Muscle layer of duodenum (tissue), 2 donors: ENCODE results near the gene CRIP1.

Source experiments
- H3K27ac ChIP-seq: one replicate; pipeline ENCODE4 v1.7.0; 2013; ENCODE audit warnings: mild to moderate bottlenecking, low read length
- H3K27me3 ChIP-seq: one replicate; pipeline ENCODE4 v1.7.0; 2013; ENCODE audit warnings: low read depth, mild to moderate bottlenecking, control low read depth, low read length
- H3K36me3 ChIP-seq, 2 donors: one replicate each; pipeline ENCODE4 v1.7.0; 2013; ENCODE audit warnings: low read length in 2 of 2, control low read depth in 1 of 2, mild to moderate bottlenecking in 1 of 2; ENCODE audit not compliant: insufficient read depth in 2 of 2, control insufficient read depth in 1 of 2
- H3K4me1 ChIP-seq, 2 donors: one replicate each; pipeline ENCODE4 v1.7.0; 2013; ENCODE audit warnings: low read length in 2 of 2, mild to moderate bottlenecking in 2 of 2, control low read depth in 1 of 2, moderate library complexity in 1 of 2; ENCODE audit not compliant: insufficient read depth in 2 of 2, control insufficient read depth in 1 of 2
- H3K4me3 ChIP-seq, 2 donors: one replicate each; pipeline ENCODE4 v1.7.0; 2013; ENCODE audit warnings: low read length in 2 of 2, low read depth in 1 of 2, mild to moderate bottlenecking in 1 of 2
- H3K9me3 ChIP-seq, 2 donors: one replicate each; pipeline ENCODE4 v1.7.0; 2013; ENCODE audit warnings: low read length in 2 of 2, control low read depth in 1 of 2, mild to moderate bottlenecking in 1 of 2; ENCODE audit not compliant: control insufficient read depth in 1 of 2
- donor health status: healthy.

Gene CRIP1

DNA sequence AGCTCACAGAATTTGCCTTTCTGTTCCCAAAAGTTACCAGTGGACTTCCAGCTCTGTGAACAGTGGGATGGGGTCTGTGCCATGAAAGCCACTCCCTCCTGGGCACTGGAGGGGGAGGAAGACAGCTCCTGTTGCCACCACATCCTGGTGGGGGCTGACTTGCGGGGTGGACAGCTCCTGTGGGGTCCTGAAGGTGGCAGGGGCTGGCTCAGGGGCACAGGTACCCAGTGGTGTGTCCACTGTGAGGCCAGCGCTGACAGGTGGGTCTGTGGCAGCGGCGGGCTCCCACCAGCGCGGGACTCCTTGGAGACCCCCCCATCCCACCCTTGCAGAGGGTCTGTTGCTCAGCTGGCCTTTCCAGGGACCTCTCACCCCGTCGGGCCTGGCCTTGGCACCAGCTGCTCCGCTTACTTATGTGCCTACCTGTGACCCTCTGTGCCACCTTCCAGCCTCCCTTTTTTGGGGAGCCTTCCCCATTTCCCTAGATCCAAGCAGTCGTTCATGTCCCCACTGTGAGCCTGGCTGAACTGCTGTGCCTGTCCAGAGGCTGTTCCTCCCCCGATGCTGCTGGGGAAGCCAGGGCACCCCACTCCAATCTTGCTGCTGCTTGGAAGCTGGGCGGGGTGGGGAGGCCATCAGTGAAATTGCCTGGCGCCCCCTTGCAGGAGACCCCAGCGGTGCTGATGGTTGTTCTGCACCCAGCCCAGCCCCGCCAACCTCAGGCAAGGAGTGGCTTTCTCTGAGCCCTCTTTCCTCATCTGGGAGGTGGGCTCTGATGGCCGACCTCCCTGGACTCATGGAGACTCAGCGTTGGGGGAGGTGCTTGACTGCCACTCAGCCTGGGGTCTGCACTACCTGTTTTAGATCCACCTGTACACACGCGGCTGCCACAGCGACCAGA is 6.5 kb downstream of the CRIP1 start:
- Histone ChIP-seq H3K27ac (no peak overlapping the region), H3K9me3 (no peaks in the 10 kb centered on the region), H3K27me3 (no peaks in the 10 kb centered on the region), H3K4me3 (no peak overlapping the region), H3K36me3 (no peaks in the 10 kb centered on the region), H3K4me1 (peaks cover 0 to 28% of the 10 kb centered on the region in 2 donors)

DNA sequence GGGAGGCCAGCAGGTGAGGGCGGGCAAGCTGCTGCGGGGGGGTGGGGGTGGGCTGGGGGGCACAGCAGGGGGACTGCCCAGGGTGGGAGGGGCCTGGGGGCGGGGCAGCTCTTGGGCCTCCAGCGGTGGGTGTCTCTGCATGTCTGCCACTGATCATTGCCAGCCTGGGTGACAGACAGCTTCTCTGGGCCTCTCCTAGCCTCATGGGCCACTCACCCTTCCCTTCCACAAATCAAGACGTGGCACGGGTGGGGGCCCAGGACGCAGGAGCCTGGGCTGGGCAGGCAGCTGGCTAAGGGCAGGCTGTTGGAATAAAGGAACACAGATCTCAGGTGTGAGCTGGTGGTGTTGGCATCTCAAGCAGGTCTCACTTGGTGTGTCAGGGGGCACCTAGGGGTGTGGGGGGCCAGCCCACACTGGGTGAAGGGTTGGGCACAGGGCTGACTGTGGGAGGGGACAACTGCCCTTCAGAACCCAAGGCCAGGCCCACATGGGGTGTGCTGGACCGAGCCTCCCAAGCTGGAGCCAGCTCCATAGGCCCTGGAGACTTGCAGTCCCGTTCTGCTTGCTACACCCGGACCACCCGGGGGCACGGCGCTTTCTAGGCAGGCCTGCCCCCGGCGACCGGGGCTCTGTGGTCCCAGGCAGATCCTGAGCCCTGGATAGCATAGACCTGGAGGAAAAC is 7.4 kb downstream of the CRIP1 start:
- Histone ChIP-seq H3K4me1 (peaks cover 0 to 20% of the 10 kb centered on the region in 2 donors), H3K27ac (no peak overlapping the region), H3K4me3 (no peak overlapping the region), H3K36me3 (no peaks in the 10 kb centered on the region), H3K27me3 (no peaks in the 10 kb centered on the region), H3K9me3 (no peaks in the 10 kb centered on the region)

DNA sequence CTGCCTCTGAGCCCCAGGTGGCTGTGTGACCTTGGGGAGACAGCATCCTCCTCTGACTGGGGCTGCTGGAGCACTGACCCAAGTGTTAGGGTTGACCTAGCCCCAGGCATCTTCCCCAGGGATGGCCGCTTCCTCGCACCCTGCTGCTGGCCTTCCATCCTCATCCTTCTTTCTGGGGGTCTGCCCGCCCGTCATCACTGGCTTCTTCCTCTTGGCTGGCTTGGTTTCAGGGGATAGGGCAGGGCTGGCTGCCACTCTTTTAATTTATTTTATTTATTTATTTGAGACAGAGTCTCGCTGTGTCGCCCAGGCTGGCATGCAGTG is 7.9 kb downstream of the CRIP1 start:
- no peaks in the 10 kb centered on the region for H3K27me3 ChIP-seq
- H3K27ac ChIP-seq: no peak overlapping the region
- H3K4me3 ChIP-seq: no peak overlapping the region
- no peaks in the 10 kb centered on the region for H3K9me3 ChIP-seq
- peaks cover 0 to 15% of the 10 kb centered on the region in 2 donors for H3K4me1 ChIP-seq
- no peaks in the 10 kb centered on the region for H3K36me3 ChIP-seq

DNA sequence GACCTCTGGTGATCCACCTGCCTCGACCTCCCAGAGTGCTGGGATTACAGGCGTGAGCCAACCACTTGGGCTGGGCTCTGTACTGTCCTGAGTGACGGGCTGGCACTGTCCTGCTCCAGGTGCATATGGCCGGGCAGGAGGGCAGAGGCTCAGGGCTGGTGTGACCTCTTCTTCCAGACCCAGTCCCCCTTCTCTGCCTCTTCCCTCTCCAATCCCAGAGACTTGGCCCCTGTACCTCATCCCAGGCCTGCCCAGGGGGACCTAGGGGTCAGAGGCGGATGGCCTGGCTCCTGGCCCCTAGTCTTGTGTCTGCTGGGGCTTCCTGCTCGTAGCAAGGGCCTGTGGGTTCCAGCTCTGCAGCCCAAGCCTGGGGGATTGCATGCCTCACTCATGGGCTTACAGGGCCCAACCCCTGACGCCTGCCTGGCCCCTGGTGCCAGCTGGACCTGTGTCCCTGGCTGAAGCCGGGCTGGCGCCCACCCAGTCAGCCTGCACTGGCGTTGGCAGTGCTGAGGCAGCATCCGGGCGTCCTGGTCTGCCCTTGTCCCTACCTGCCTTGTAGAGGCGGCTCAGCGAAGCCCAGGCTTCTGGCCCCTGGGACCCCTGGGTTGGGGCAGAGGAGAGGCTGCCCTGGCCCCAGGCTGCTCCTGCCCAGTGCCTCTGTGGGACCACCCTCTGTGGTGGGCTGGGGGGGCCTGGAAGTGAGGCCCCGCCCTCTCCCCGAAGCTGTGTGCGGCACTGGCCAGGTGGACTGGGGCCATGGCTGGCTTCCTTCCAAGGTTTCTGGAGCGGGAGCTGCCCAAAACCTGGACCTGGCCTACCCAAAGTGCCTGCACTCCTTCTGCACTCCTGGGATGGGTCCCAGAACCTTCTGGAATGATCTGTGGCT is 8.7 kb downstream of the CRIP1 start:
- peaks cover 0 to 12% of the 10 kb centered on the region in 2 donors for H3K4me1 ChIP-seq
- H3K27ac ChIP-seq: no peak overlapping the region
- no peaks in the 10 kb centered on the region for H3K9me3 ChIP-seq
- no peaks in the 10 kb centered on the region for H3K27me3 ChIP-seq
- no peak overlapping the region for H3K4me3 ChIP-seq
- H3K36me3 ChIP-seq: no peaks in the 10 kb centered on the region

DNA sequence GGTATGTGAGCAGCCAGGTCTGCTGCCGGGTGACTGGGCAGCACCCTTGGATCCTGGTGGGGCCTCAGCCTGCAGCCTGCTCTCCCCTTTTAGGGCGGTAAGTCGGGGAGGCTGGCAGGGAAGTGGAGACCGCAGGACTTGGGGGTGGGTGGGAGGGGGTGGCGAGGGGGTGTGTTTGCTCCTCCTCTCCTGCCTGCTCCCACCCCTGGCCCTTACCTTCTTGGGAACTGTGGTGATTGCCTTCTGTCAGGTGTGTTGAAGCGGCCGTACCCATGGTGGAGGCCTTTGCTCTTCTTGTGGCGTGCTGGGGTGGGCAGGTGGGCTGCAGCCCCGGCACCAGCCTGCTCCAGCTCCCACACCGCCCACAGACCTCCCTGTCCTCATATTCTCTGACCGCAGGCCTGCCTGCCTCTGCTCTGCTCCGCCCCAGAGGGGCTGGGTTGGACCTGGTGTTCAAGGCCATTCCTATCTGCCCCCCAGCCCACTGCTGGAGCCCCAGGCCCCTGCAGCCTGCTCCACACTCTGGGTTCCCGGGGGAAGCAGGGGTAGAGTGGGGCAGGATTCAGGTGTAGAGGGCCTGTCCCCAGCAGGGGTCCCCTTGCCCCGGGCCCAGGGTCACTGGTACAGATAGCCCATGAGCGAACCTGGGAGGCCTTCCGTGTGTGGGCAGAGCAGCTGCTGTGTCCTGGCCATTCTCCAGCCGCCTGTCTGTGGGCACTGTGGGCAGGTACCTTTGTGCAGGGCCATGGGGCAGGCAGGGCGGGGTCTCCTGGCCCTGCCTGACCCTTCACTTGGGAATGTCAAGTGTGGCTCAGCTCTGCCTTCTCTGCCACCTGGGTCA is 9.5 kb downstream of the CRIP1 start:
- Histone ChIP-seq H3K4me1 (peaks cover 0 to 12% of the 10 kb centered on the region in 2 donors), H3K4me3 (no peak overlapping the region), H3K27ac (no peak overlapping the region), H3K36me3 (no peaks in the 10 kb centered on the region), H3K9me3 (no peaks in the 10 kb centered on the region), H3K27me3 (no peaks in the 10 kb centered on the region)

DNA sequence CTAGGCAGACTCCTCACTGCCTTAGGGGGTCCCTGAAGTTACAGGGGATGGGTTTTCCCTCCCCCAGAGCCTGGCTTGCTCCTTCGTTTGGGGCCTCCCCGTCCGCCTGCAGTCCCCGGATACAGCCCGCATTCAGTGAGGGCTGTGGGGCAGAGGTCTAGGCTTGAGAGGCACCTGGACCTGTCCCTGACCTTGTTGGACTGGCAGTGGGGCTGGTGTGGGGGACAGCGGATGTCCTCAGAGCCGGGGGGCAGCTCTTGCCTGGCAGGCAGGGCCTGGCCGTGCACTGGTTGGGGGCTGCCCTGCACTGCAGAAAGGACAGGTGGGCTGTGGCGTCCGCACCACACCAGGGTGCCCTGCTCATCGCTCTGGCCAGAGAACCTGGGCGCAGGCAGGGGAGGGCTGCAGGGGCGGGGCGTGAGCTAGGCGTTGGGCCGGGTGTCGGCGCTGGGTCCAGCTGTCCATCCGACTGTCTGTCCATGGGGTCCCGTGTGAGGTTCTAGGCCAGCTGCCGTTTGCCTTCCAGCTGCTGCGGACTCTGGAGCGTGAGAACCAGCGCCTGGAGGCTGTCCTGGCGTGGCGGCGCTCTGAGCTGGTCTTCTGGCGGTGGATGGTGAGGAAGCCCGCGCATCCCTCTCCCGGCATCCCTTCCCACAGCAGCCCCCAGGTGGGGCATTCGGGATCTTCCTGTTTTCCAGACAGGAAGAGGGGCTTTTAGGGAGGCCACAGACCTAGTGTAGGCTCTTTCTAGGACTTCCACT is 10.3 kb downstream of the CRIP1 start:
- no peaks in the 10 kb centered on the region for H3K9me3 ChIP-seq
- no peak overlapping the region for H3K27ac ChIP-seq
- no peaks in the 10 kb centered on the region for H3K27me3 ChIP-seq
- no peaks in the 10 kb centered on the region for H3K36me3 ChIP-seq
- H3K4me1 ChIP-seq: peaks cover 0 to 5% of the 10 kb centered on the region in 2 donors
- H3K4me3 ChIP-seq: no peak overlapping the region

DNA sequence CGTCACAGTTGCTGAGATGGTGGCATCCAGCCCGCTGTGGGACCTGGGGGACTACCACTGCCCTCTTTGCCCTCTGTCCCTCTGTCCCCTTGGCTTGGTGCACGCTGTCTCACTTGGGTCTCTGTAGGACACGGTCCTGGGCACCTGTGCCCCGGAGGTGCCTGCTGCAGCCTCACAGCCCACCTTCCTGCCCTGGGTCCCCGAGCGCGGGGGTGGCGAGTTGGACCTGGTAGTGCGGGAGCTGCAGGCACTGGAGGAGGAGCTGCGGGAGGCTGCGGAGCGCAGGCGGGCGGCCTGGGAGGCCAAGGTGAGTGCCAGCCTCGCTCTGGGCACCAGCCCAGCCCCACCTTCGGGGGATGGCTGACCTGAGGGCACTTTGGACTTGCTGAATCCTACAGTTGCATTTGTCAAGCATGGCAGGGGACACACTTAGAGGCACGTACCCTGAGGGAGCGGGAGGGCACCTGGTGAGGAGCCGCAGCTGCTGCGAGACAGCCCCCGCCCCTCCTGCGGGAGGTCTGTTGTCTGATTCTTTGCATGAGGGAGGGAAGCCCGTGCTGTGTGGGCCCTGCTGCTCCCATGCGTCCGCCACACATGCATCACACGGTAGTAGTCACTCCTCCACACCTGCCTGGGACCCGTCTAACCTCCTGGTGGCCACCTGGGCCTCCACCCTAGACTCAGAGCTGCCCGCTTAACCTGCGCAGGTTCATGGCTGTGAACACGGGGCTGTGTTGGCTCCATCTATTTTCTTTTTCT is 11.2 kb downstream of the CRIP1 start:
- no peak overlapping the region for H3K4me3 ChIP-seq
- no peak overlapping the region for H3K27ac ChIP-seq
- H3K4me1 ChIP-seq: no peaks in the 10 kb centered on the region

DNA sequence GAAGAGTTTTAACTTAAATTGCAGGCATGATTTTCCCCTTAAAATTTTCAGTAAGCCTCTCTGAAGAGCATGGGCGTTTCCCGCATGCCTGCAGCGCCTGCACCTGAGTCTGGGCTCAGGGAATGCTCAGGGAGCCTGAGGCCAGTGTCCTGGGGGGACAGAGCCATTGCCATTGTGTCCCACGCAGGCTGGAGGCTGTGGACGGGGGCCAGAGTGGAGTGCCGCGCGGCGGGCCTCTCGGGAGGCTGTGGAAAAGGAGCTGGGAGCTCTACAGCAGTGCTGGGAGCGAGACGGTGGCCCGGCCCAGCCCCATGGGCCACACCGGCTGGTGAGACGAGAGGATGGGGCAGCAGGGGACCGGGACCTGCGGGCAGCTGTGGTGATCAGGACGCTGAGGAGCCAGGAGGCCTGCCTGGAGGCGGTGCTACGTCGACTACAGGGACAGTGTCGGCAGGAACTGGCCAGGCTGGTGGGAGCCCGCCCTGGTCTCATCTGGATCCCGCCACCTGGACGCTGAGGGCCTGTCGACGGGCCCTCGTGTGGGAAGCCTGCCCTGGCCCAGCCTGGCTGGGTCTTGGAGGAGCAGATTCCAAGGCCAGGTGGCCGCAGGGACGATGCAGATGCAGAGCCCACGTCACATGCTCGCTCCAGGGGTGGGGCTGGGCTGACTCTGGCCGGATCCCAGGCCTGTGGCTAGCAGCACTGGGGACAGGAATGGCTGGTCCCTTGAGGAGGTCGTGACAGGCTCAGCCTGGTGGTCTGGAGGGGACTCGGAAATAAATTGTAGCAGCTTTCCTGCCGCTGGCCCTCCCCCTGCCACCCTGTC is 12.0 kb downstream of the CRIP1 start:
- no peaks in the 10 kb centered on the region for H3K36me3 ChIP-seq
- no peaks in the 10 kb centered on the region for H3K9me3 ChIP-seq
- no peaks in the 10 kb centered on the region for H3K27me3 ChIP-seq
- H3K4me3 ChIP-seq: no peak overlapping the region
- no peak overlapping the region for H3K27ac ChIP-seq
- no peaks in the 10 kb centered on the region for H3K4me1 ChIP-seq

More for the DNA sequence above, 11.2 kb downstream of the CRIP1 start:
- Histone ChIP-seq H3K27me3 (no peaks in the 10 kb centered on the region), H3K9me3 (no peaks in the 10 kb centered on the region), H3K36me3 (no peaks in the 10 kb centered on the region)

DNA sequence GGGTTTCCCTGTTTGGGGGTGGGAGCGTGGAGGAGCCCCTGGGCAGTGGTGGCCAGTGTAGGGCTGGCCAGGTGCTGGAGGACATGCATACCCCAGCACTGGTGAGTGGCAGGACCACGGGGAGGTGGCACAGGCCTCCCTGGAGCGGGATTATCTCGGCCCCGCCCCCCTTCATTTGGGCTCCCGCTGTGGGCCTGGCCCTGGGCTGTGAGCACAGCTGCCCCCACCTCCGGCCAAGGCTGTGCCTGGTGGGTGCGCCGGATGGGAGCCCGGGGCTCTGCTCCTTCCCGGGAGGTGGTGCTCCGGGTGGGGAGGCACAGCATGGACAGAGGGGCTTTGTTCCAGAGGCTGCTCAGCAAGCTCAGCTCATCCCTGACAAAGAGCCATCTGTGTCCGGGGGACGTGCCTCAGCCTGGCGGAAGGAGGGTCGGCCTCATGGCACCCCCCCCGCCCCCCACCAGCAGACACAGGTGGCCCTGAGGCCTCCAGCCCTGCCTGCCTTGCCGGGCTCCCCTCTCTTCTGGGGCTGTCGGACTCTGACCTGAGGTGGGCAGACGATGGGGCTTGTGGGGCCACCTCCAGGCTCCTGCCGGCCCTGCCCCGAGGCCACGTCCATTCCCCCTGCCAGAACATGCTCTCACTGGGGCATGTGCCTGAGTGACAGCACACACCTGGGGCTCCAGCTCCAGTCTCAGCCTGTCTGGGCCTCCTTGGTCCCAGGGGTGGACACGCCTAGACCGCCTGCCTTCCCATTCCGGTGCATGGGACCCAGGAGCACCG is 12.8 kb downstream of the CRIP1 start:
- no peaks in the 10 kb centered on the region for H3K4me1 ChIP-seq
- H3K36me3 ChIP-seq: no peaks in the 10 kb centered on the region
- no peak overlapping the region for H3K4me3 ChIP-seq
- H3K27ac ChIP-seq: no peak overlapping the region
- H3K27me3 ChIP-seq: no peaks in the 10 kb centered on the region
- H3K9me3 ChIP-seq: no peaks in the 10 kb centered on the region
